Liver (tissue), 9 donors: ENCODE results near the gene SELENOK. TPM values are rescaled to one million over a fixed set of nuclear protein-coding genes. Genes with fewer than 3 reads are reported as not detected.
A peak's percentile ranks its signal among the peaks of the same experiment; 100 is the strongest.

Experiments
- DNase-seq: peaks from one replicate; pipeline ENCODE4 v3.0.0-alpha.2; 2017; ENCODE audit warnings: low spot score
- H3K27ac ChIP-seq, 2 donors: one replicate each; pipeline ENCODE4 v1.7.0; 2013; ENCODE audit warnings: inconsistent platforms in 2 of 2, low read length in 2 of 2, control low read depth in 1 of 2, low read depth in 1 of 2, mild to moderate bottlenecking in 1 of 2
- H3K27me3 ChIP-seq, 4 donors: one replicate each; pipeline versions ENCODE4 v1.6.1 to v1.7.0; 2013; ENCODE audit warnings: low read length in 3 of 4, inconsistent platforms in 1 of 4, mild to moderate bottlenecking in 1 of 4, moderate library complexity in 1 of 4; ENCODE audit not compliant: control insufficient read depth in 4 of 4, insufficient read depth in 4 of 4
- H3K36me3 ChIP-seq, 4 donors: one replicate each; pipeline versions ENCODE4 v1.6.1 to v1.7.0; 2013; ENCODE audit warnings: low read length in 3 of 4, mild to moderate bottlenecking in 3 of 4, low read depth in 1 of 4, moderate library complexity in 1 of 4; ENCODE audit not compliant: control insufficient read depth in 4 of 4, insufficient read depth in 3 of 4
- H3K4me1 ChIP-seq, 4 donors: one replicate each; pipeline versions ENCODE4 v1.6.1 to v1.7.0; 2013; ENCODE audit warnings: low read length in 3 of 4, mild to moderate bottlenecking in 3 of 4, moderate library complexity in 1 of 4; ENCODE audit not compliant: control insufficient read depth in 4 of 4, insufficient read depth in 4 of 4
- H3K4me3 ChIP-seq, 3 donors: one replicate each; pipeline versions ENCODE4 v1.6.1 to v1.7.0; 2013; ENCODE audit warnings: low read length in 3 of 3, control low read depth in 1 of 3, low read depth in 1 of 3, mild to moderate bottlenecking in 1 of 3
- H3K9ac ChIP-seq, 2 donors: one replicate each; pipeline ENCODE4 v1.7.0; 2013; ENCODE audit warnings: low read length in 2 of 2, mild to moderate bottlenecking in 2 of 2, moderate library complexity in 2 of 2, control low read depth in 1 of 2, low read depth in 1 of 2
- H3K9me3 ChIP-seq, 4 donors: one replicate each; pipeline versions ENCODE4 v1.6.1 to v1.7.0; 2013; ENCODE audit warnings: low read length in 3 of 4; ENCODE audit not compliant: control insufficient read depth in 4 of 4
- EGR1 ChIP-seq, 2 donors: IDR thresholded peaks; 2 replicates each; pipeline ENCODE4 v1.6.1; 2016 to 2018; ENCODE audit warnings: antibody characterized with exemption in 2 of 2, low read depth in 2 of 2
- GABPA ChIP-seq, 2 donors: IDR thresholded peaks in 1 of 2; conservative IDR thresholded peaks in 1 of 2; 2 replicates each; pipeline ENCODE4 v1.6.1; 2016; ENCODE audit warnings: antibody characterized with exemption in 2 of 2, mild to moderate bottlenecking in 1 of 2, moderate library complexity in 1 of 2
- HNF4A ChIP-seq, 2 donors: conservative IDR thresholded peaks; 2 replicates each; pipeline ENCODE4 v1.6.1; 2016; ENCODE audit warnings: antibody characterized with exemption in 2 of 2, mild to moderate bottlenecking in 2 of 2
- HNF4G ChIP-seq: IDR thresholded peaks from 2 replicates; pipeline ENCODE4 v1.6.1; 2016; ENCODE audit warnings: antibody characterized with exemption
- JUND ChIP-seq, 2 donors: IDR thresholded peaks; 2 replicates each; pipeline ENCODE4 v1.6.1; 2016; ENCODE audit warnings: antibody characterized with exemption in 2 of 2
- NR2F2 ChIP-seq: IDR thresholded peaks from 2 replicates; pipeline ENCODE4 v1.6.1; 2016; ENCODE audit warnings: antibody characterized with exemption
- RAD21 ChIP-seq, 2 donors: IDR thresholded peaks; 2 replicates each; pipeline ENCODE4 v1.6.1; 2016; ENCODE audit warnings: antibody characterized with exemption in 2 of 2, mild to moderate bottlenecking in 2 of 2
- REST ChIP-seq: IDR thresholded peaks from 2 replicates; pipeline ENCODE4 v1.6.1; 2016; ENCODE audit warnings: antibody characterized with exemption, mild to moderate bottlenecking
- RXRA ChIP-seq, 2 donors: IDR thresholded peaks; 2 replicates each; pipeline ENCODE4 v1.6.1; 2017 to 2018; ENCODE audit warnings: antibody characterized with exemption in 2 of 2, mild to moderate bottlenecking in 1 of 2
- SP1 ChIP-seq: IDR thresholded peaks from 2 replicates; pipeline ENCODE4 v1.6.1; 2018; ENCODE audit warnings: antibody characterized with exemption, mild to moderate bottlenecking
- TAF1 ChIP-seq: conservative IDR thresholded peaks from 2 replicates; pipeline ENCODE4 v1.6.1; 2016; ENCODE audit warnings: antibody characterized with exemption, mild to moderate bottlenecking
- YY1 ChIP-seq: IDR thresholded peaks from 2 replicates; pipeline ENCODE4 v1.6.1; 2016; ENCODE audit warnings: antibody characterized with exemption, mild to moderate bottlenecking
- WGBS: extraction: QIAGEN DNeasy Blood & Tissue Kit; methylation state at CpG from one replicate; pipeline ENCODE4 v1.1.7; 2013; 5-methylcytosine and 5-hydroxymethylcytosine counted together
- polyA plus RNA-seq, 2 donors: library from polyadenylated mRNA; stranded (reverse) in 1 of 2; unstranded in 1 of 2; fragments of 200-250 nt in 1 of 2; fragments of >200 nt in 1 of 2; fragmentation: Nextera tagmentation in 1 of 2; extraction: Ambion mirVana in 1 of 2; gene quantifications; one replicate each; pipeline versions ENCODE4 v1.2.1 to v1.2.3, GENCODE V29; 2013 to 2015
- total RNA-seq, 2 donors: library from RNA; depleted of rRNA; stranded (reverse); fragments of >200 nt; gene quantifications; one replicate each; pipeline ENCODE4 v1.2.3, GENCODE V29; 2014
- TF ChIP-seq, protein P1 (sequence below): IDR thresholded peaks from 2 replicates; pipeline ENCODE4 v1.6.1; 2016; ENCODE audit warnings: antibody characterized with exemption
- TF ChIP-seq, protein P2 (sequence below): IDR thresholded peaks from 2 replicates; pipeline ENCODE4 v1.6.1; 2016; ENCODE audit warnings: antibody characterized with exemption
- donor health status: healthy.
- donor health status: healthy.
- donor health status: healthy.
- donor health status: healthy.
- donor health status: healthy.

Gene SELENOK
- total and polyA plus RNA-seq, 4 donors: 24.9 to 80.2 (median 38.8) TPM

- peak within 1 kb of the TSS; percentile 61 to 90 for H3K9ac ChIP-seq
- DNase-seq: peak; percentile 70
- peak within 1 kb of the TSS; percentile 49 to 85 (median 58) for H3K4me3 ChIP-seq
- no peaks in the 10 kb centered on the region for H3K27me3 ChIP-seq
- no peaks in the 10 kb centered on the region for H3K36me3 ChIP-seq
- H3K4me1 ChIP-seq: peaks cover 2 to 43% (median 17%) of the 10 kb centered on the region in 4 donors
- no peaks in the 10 kb centered on the region for H3K9me3 ChIP-seq
- WGBS: 1% methylated on average over 91 of the region's 91 CpGs
- H3K27ac ChIP-seq: peak within 1 kb of the TSS; percentile 98 to 99
- peak; percentile 13 for TF ChIP-seq YY1
- TF ChIP-seq NR2F2: no peak
- TF ChIP-seq SP1: peak; percentile 18
- TF ChIP-seq TAF1: no peak
- TF ChIP-seq, protein P1, sequence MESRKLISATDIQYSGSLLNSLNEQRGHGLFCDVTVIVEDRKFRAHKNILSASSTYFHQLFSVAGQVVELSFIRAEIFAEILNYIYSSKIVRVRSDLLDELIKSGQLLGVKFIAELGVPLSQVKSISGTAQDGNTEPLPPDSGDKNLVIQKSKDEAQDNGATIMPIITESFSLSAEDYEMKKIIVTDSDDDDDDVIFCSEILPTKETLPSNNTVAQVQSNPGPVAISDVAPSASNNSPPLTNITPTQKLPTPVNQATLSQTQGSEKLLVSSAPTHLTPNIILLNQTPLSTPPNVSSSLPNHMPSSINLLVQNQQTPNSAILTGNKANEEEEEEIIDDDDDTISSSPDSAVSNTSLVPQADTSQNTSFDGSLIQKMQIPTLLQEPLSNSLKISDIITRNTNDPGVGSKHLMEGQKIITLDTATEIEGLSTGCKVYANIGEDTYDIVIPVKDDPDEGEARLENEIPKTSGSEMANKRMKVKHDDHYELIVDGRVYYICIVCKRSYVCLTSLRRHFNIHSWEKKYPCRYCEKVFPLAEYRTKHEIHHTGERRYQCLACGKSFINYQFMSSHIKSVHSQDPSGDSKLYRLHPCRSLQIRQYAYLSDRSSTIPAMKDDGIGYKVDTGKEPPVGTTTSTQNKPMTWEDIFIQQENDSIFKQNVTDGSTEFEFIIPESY: no peak
- no peak for TF ChIP-seq GABPA (IDR thresholded peaks at IDR 0.05 in 1 of 2, conservative IDR thresholded peaks at IDR 0.05 in 1 of 2)
- peak in 1 of 2 donors; percentile 6 for TF ChIP-seq HNF4A (conservative IDR thresholded peaks at IDR 0.05)
- TF ChIP-seq REST: peak; percentile 84
- TF ChIP-seq RAD21 (IDR thresholded peaks at IDR 0.05): peak in 1 of 2 donors; percentile 23
- no peak for TF ChIP-seq JUND (IDR thresholded peaks at IDR 0.05)
- TF ChIP-seq, protein P2, sequence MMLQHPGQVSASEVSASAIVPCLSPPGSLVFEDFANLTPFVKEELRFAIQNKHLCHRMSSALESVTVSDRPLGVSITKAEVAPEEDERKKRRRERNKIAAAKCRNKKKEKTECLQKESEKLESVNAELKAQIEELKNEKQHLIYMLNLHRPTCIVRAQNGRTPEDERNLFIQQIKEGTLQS: no peak
Observed at GRCh38 chr3:53846134-53846850, 45.4 kb downstream of the SELENOK start, which contains the start of the genes CHDH and IL17RB. Gene CHDH, minus strand, starts transcription at chr3:53846419. Its CDS starts 22,411 bp downstream, at chr3:53824008. Gene IL17RB, plus strand, starts transcription at chr3:53846568. Its CDS starts 21 bp downstream, at chr3:53846589.

- H3K36me3 ChIP-seq: no peaks in the 10 kb centered on the region
- H3K4me1 ChIP-seq: peaks cover 2 to 46% (median 18%) of the 10 kb centered on the region in 4 donors
- DNase-seq: no peak
- H3K4me3 ChIP-seq: peak overlapping the region; percentile 16 to 85 (median 58)
- H3K27me3 ChIP-seq: no peaks in the 10 kb centered on the region
- peak overlapping the region; percentile 98 to 99 for H3K27ac ChIP-seq
- WGBS: under 1% methylated on average over 34 of the region's 34 CpGs
- peak overlapping the region; percentile 61 to 90 for H3K9ac ChIP-seq
- no peaks in the 10 kb centered on the region for H3K9me3 ChIP-seq
- no peak for TF ChIP-seq GABPA (IDR thresholded peaks at IDR 0.05 in 1 of 2, conservative IDR thresholded peaks at IDR 0.05 in 1 of 2)
- TF ChIP-seq REST: no peak
- TF ChIP-seq HNF4A (conservative IDR thresholded peaks at IDR 0.05): no peak
- TF ChIP-seq EGR1 (IDR thresholded peaks at IDR 0.05; ENCODE audit: low read depth in 2 of 2): no peak
- no peak for TF ChIP-seq TAF1
- TF ChIP-seq, protein P2: no peak
- no peak for TF ChIP-seq RAD21 (IDR thresholded peaks at IDR 0.05)
- TF ChIP-seq HNF4G: no peak
- no peak for TF ChIP-seq RXRA (IDR thresholded peaks at IDR 0.05)
Observed at GRCh38 chr3:53845881-53846133, 45.9 kb downstream of the SELENOK start.
